Esophagus muscularis mucosa (tissue), 4 donors: ENCODE results near the gene SEC62. TPM values are rescaled to one million over a fixed set of nuclear protein-coding genes. Genes with fewer than 3 reads are reported as not detected.

Source experiments
- total RNA-seq, 4 donors: library from RNA; depleted of rRNA; stranded (reverse); fragments of >200 nt; gene quantifications; one replicate each; pipeline versions ENCODE4 v1.1.0 to v1.2.1, GENCODE V29; 2016

SEC62 gene
- total RNA-seq, 4 donors from 2014 or later, result 65.6 to 71.8 (median 69.3) TPM

Other genes with a start within 250 kb of the SEC62 start
- gene TERC, start 201.7 kb upstream of the SEC62 start, total RNA-seq, result 10 to 100 TPM; 19.1 to 93.6 (median 63.7) TPM
- 1 to 10 TPM; 2.7 to 4.5 (median 4.3) TPM for gene ACTRT3, start 197.2 kb upstream of the SEC62 start, total RNA-seq
- gene MYNN, start 193.4 kb upstream of the SEC62 start, total RNA-seq, result 10 to 100 TPM; 11.7 to 15.7 (median 14.7) TPM
- gene LRRIQ4, start 153.9 kb upstream of the SEC62 start, total RNA-seq, result under 1 TPM in 1 of 4 donors, not detected in 3; 0.23 TPM
- gene LRRC34, start 153.9 kb upstream of the SEC62 start, total RNA-seq, result 1 to 10 TPM; 2.0 to 2.9 (median 2.2) TPM
- not detected for gene LRRC31, start 96.9 kb upstream of the SEC62 start, total RNA-seq
- gene SAMD7, start 55.2 kb upstream of the SEC62 start, total RNA-seq, result not detected
- 1 to 10 TPM; 1.2 to 2.9 (median 2.2) TPM for gene GPR160, start 71.2 kb downstream of the SEC62 start, total RNA-seq
- 10 to 100 TPM; 53.7 to 83.1 (median 70.8) TPM for gene PHC3, start 214.9 kb downstream of the SEC62 start, total RNA-seq